Measurements from ENCODE around the gene HCFC1.
A peak's percentile ranks its signal among the peaks of the same experiment; 100 is the strongest.

The HCFC1 gene

DNA sequence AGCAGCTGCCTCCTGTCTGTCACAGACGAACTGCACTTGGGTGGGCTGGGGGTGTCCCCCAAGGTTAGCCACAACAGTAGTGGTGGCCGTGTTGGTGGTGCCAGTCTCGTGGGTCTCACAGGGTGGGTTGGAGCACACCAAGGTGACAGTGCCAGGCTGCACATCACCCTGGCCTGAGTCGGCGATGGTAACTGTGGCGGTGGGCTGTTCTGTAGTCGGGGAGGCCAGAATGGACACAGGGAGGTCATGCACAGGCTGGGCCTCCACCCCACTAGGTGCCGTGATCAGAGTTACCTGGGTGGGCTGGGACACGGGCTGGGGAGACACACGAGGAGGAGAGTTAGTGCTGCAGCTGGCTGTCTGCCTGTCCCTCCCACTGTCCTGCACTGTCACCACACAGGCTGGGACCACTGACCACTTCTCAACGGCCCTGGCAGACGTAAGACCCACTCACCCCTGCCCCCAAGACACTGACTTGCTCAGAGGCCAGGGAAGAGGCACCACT, 16.3 kb downstream of the HCFC1 start:
- H3K9me3 ChIP-seq (ENCODE audit: control insufficient read depth, low read length): no peaks in the 10 kb centered on the region
- no peak overlapping the region for H3K4me3 ChIP-seq (ENCODE audit: extremely low read depth, insufficient read depth, low read length, poor library complexity, severe bottlenecking)
- peaks cover 3% of the 10 kb centered on the region for H3K4me1 ChIP-seq (ENCODE audit: control insufficient read depth, insufficient read depth, low read length, poor library complexity, severe bottlenecking)
- peaks cover 74% of the 10 kb centered on the region for H3K36me3 ChIP-seq (ENCODE audit: control insufficient read depth, insufficient read depth, low read length)
- no peak overlapping the region for H3K27ac ChIP-seq (ENCODE audit: low read depth, low read length, severe bottlenecking)
- WGBS, 2 experiments (ENCODE audit: insufficient coverage in 2 of 2): 94 to 100% methylated on average over 3 to 7 of the region's 12 CpGs

DNA sequence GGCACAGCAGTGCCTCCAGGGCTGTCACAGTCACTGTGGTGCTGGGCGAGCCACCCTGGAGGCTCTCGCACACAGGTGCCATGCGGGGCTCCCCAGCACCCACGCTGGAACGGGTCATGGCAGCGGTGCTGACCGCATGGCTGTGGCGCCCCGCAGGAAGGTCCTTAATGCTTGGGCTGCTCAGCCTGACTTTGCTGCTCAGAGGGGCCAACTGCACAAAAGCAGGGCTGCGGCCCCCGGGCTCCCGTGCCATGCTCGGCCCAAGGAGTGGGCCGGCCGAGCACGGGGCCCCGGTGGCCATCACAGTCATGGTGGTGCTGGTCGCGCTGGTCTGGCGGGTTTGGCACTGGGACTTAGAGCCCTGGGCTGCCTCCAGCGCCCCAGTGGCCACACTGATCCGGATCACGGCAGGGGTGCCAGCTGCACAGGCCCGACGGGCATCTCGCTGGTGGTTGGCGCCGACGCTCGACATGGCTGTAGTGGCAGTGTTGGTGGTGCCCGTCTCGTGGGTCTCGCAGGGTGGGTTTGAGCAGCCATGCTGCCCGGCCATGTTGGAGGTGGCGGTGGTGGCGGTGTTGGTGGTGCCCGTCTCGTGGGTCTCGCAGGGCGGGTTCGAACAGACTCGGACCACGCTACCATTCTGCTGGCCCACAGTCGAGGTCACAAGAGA, 16.9 kb downstream of the HCFC1 start:
- Histone ChIP-seq H3K4me1 (ENCODE audit: control insufficient read depth, insufficient read depth, low read length, poor library complexity, severe bottlenecking) (peaks cover 8% of the 10 kb centered on the region), H3K9me3 (ENCODE audit: control insufficient read depth, low read length) (no peaks in the 10 kb centered on the region), H3K36me3 (ENCODE audit: control insufficient read depth, insufficient read depth, low read length) (peaks cover 74% of the 10 kb centered on the region), H3K27ac (ENCODE audit: low read depth, low read length, severe bottlenecking) (no peak overlapping the region), H3K4me3 (ENCODE audit: extremely low read depth, insufficient read depth, low read length, poor library complexity, severe bottlenecking) (no peak overlapping the region)
- WGBS, 2 experiments (ENCODE audit: insufficient coverage in 2 of 2): 93 to 95% methylated on average over 3 to 31 of the region's 44 CpGs

DNA sequence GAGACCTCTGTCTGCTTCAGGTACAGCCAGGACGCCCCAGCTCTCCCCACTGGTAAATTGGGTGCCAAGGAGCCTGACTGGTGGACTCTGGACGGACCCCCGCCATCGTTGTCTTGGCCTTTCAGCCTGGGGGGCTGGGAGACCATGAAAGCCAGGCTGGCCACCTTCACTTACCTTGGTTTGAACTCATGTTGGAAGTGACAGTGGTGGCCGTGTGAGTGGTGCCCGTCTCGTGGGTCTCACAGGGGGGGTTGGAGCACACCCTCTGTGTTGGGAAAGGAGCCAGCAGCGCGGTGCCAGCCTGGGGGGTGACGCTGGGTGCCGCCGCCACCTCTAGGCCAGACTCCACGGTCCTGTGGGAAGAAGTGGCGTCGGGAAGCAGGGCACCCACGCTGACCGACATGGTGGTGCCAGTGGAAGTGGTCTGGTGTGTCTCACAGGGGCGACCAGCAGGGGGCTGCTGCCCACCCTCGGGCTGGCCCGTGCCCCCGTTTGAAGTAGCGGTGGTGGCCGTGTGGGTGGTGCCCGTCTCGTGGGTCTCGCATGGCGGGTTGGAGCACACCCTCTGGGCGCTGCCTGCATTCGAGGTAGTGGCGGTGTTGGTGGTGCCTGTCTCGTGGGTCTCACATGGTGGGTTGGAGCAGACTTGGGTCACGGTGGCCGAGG, 17.6 kb downstream of the HCFC1 start:
- no peak overlapping the region for H3K4me3 ChIP-seq (ENCODE audit: extremely low read depth, insufficient read depth, low read length, poor library complexity, severe bottlenecking)
- peaks cover 70% of the 10 kb centered on the region for H3K36me3 ChIP-seq (ENCODE audit: control insufficient read depth, insufficient read depth, low read length)
- H3K27ac ChIP-seq (ENCODE audit: low read depth, low read length, severe bottlenecking): no peak overlapping the region
- H3K9me3 ChIP-seq (ENCODE audit: control insufficient read depth, low read length): no peaks in the 10 kb centered on the region
- 90 to 97% methylated on average over 1 to 6 of the region's 33 CpGs for WGBS, 2 experiments (ENCODE audit: insufficient coverage in 2 of 2)
- H3K4me1 ChIP-seq (ENCODE audit: control insufficient read depth, insufficient read depth, low read length, poor library complexity, severe bottlenecking): peaks cover 13% of the 10 kb centered on the region

DNA sequence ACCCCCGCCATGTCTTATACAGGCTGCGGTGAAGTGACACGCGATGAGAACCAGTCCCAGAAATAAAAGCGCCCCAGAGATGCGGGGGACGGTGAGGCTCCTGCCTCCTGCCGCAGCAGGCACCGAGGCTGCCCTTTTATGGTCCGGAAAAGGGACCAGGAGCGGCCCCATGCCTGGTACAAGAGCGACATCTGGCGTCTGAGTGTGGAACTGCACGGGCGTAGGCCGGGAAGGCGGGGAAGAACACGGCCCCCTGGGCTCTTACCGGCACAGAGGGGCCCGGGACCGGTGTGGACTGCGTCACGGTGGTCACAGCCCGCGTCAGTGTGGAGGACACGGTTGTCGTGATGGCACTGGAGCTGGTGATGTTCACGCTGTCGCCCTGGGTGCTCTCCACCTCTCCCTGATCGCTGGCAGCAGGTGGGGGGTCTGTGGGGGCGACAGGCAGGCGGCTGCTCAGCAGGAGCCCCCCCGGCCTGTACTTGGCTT, 18.2 kb downstream of the HCFC1 start:
- Histone ChIP-seq H3K36me3 (ENCODE audit: control insufficient read depth, insufficient read depth, low read length) (peaks cover 64% of the 10 kb centered on the region), H3K4me3 (ENCODE audit: extremely low read depth, insufficient read depth, low read length, poor library complexity, severe bottlenecking) (no peak overlapping the region)
- 31 to 32% methylated on average over 16 of the region's 33 CpGs for WGBS, 2 experiments (ENCODE audit: insufficient coverage in 2 of 2)

DNA sequence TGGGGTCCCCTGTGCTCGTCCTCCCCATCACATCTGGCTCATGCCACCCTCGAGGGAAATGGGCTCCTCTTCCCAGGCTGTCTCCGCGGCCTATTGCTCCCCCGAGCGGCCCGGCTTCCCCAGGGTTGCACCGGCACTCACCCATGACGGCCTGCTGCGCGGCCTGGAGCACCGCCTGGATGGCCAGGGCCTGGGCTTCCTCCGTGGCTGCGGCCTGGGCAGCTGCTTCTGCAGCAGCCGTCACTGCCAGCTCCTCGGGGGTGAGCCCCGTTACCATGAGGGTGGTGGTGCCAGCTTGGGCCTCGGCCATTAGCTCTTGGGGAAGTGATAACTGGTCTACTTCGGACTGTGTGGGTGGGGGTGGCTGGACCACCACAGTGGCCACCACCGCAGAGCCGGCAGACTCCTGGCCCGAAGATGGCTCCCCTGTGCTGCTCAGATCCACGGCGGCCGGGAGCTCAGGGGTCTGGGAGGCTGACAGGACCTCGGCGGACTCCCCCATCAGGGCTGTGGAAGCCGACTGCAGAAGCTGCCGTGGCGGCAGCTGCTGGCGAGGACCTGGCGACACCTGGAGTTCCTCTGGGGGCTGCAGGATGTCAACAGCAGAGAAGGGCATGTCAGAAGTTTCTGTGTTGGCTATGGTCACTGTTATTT, 19.1 kb downstream of the HCFC1 start:
- Histone ChIP-seq H3K27ac (ENCODE audit: low read depth, low read length, severe bottlenecking) (no peak overlapping the region), H3K4me3 (ENCODE audit: extremely low read depth, insufficient read depth, low read length, poor library complexity, severe bottlenecking) (no peak overlapping the region), H3K4me1 (ENCODE audit: control insufficient read depth, insufficient read depth, low read length, poor library complexity, severe bottlenecking) (peaks cover 19% of the 10 kb centered on the region), H3K36me3 (ENCODE audit: control insufficient read depth, insufficient read depth, low read length) (peaks cover 55% of the 10 kb centered on the region), H3K9me3 (ENCODE audit: control insufficient read depth, low read length) (no peaks in the 10 kb centered on the region)
- WGBS, 2 experiments (ENCODE audit: insufficient coverage in 2 of 2): 96% methylated on average over 13 to 15 of the region's 32 CpGs

More for the DNA sequence above, 18.2 kb downstream of the HCFC1 start:
- no peak overlapping the region for H3K27ac ChIP-seq (ENCODE audit: low read depth, low read length, severe bottlenecking)
- no peaks in the 10 kb centered on the region for H3K9me3 ChIP-seq (ENCODE audit: control insufficient read depth, low read length)
- peaks cover 18% of the 10 kb centered on the region for H3K4me1 ChIP-seq (ENCODE audit: control insufficient read depth, insufficient read depth, low read length, poor library complexity, severe bottlenecking)

DNA sequence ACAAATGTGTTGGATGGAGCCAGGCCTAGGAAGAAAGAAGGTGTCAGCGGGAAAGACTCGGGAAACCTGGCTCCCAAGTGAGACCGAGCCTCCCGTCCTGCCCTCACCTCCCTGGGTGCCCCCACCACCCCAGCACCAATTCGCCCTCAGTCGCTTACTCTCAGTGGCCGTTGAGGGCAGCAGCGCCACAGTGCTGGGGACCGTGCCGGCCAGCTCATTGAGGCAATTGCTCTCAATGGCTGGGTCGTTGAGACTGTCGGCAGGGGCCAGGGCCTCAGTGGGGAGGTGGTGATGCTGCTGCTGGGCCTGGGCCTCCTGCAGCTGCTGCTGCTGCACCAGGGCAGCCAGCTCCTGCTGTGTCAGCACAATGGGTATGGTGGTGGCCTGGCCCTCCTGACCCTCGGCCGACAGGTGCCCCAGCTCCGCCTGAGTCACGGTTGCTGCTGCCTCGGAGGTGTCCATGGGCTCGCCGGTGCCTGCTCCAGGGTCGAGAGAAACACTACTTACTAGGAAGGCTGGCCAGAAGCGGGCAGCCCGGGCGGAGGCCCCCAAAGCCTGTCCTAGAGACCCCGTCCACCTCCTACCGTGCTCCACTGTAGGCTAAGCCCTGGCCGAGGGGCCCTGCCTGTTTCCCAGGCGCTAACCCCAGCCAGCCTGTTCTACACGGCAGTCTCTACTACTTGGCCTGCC, 19.8 kb downstream of the HCFC1 start:
- Histone ChIP-seq H3K27ac (ENCODE audit: low read depth, low read length, severe bottlenecking) (no peak overlapping the region), H3K4me3 (ENCODE audit: extremely low read depth, insufficient read depth, low read length, poor library complexity, severe bottlenecking) (no peak overlapping the region), H3K4me1 (ENCODE audit: control insufficient read depth, insufficient read depth, low read length, poor library complexity, severe bottlenecking) (peaks cover 19% of the 10 kb centered on the region), H3K36me3 (ENCODE audit: control insufficient read depth, insufficient read depth, low read length) (peaks cover 50% of the 10 kb centered on the region), H3K9me3 (ENCODE audit: control insufficient read depth, low read length) (no peaks in the 10 kb centered on the region)
- WGBS, 2 experiments (ENCODE audit: insufficient coverage in 2 of 2): 97 to 98% methylated on average over 8 to 11 of the region's 28 CpGs

DNA sequence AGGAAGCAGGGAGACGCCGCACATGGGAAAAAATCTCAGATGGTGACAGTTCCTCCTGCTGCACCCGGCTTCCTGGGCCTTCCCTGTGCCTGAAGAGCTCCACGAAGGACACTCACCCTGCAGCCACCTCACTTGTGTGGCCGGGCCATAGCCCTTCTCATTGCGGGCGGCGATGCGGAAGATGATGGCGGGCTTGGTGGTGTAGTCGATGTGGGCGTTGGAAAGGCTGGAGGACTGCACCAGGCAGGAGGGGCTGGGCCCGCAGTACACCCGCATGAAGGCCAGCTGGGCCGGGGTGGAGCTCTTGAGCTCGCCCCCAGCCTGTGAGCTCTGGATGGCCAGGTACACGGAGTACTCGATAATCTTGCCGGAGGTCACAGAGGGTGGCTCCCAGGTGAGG, 21.5 kb downstream of the HCFC1 start:
- Histone ChIP-seq H3K4me1 (ENCODE audit: control insufficient read depth, insufficient read depth, low read length, poor library complexity, severe bottlenecking) (peaks cover 19% of the 10 kb centered on the region), H3K9me3 (ENCODE audit: control insufficient read depth, low read length) (no peaks in the 10 kb centered on the region), H3K36me3 (ENCODE audit: control insufficient read depth, insufficient read depth, low read length) (peaks cover 42% of the 10 kb centered on the region), H3K4me3 (ENCODE audit: extremely low read depth, insufficient read depth, low read length, poor library complexity, severe bottlenecking) (no peak overlapping the region), H3K27ac (ENCODE audit: low read depth, low read length, severe bottlenecking) (no peak overlapping the region)
- WGBS, 2 experiments (ENCODE audit: insufficient coverage in 2 of 2): 89 to 91% methylated on average over 9 to 15 of the region's 19 CpGs

DNA sequence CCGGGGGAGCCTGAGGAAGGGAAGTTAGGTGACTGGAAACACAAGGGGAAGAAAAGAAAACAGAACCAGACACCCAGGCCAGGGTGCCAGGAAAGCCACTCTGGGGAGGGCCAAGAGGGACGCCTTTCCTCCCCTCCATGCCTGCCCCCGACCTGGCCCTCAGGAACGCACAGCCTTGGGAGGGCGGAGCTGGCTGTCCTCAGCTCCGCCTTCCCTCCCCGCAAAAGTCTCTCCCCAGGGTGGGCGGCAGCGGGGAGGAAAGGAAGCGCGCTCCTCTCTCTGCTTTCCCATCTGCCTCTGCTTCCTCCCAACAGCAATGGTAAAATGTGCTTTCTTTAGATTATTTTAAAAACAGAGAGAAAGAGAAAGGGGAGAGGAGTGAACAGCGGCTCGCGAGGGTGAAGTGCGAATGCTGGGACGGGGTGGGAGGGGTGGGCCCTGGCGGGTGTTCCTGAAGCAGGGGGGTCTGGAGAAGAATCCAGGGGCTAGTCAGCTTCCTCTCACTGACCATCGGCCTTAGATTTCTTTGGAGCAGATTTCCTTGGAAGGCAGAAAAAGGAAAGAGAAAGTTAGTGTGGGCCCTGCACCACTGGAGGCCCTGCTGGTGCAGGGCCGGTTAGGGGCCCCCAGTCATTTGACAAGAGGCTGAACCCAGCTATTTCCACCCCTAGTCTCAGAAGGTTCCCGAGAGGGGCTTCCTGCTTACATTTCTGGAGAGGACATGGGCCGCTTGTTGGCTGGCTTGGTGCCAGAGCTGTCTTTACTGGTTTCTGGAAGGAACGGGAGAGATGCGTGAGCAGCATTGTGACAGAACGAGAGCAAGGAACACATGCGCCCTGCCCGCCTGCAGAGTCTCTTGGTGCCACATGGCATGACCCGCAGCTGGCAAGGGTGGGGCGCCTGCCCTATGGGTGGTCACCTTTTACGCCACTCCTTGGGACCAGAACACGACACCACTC, 22.5 kb downstream of the HCFC1 start:
- H3K4me3 ChIP-seq (ENCODE audit: extremely low read depth, insufficient read depth, low read length, poor library complexity, severe bottlenecking): no peak overlapping the region
- H3K27ac ChIP-seq (ENCODE audit: low read depth, low read length, severe bottlenecking): peak overlapping the region; percentile 80

DNA sequence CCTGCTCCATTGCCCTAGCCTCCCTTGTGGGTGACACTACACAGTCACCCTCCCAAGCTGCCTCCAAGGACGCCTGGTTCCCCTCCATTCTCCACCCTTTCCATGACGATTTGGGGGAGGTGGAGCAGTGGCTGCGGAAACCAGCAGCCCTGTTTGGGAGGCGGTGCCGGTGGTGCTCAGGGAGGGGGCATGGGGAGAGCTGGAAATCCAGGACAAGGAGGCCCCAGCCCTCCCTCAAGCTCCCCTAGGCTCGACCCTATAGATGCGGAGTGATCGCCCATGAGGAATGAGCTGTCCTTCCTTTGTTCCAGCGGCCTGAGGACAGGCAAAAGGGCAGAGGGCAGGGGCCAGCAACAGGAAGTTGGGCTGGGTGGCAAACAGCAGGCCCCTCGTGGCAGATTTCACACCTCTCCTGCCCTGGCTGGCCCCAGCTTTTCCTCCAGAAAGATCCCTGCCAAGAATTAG, 23.6 kb downstream of the HCFC1 start:
- Histone ChIP-seq H3K36me3 (ENCODE audit: control insufficient read depth, insufficient read depth, low read length) (peaks cover 36% of the 10 kb centered on the region), H3K9me3 (ENCODE audit: control insufficient read depth, low read length) (no peaks in the 10 kb centered on the region), H3K27ac (ENCODE audit: low read depth, low read length, severe bottlenecking) (peak overlapping the region; percentile 80), H3K4me3 (ENCODE audit: extremely low read depth, insufficient read depth, low read length, poor library complexity, severe bottlenecking) (no peak overlapping the region), H3K4me1 (ENCODE audit: control insufficient read depth, insufficient read depth, low read length, poor library complexity, severe bottlenecking) (peaks cover 19% of the 10 kb centered on the region)
- 43% methylated on average over 4 of the region's 10 CpGs; no CpG with 5 or more reads in 1 of the 2 experiments for WGBS, 2 experiments (ENCODE audit: insufficient coverage in 2 of 2)

More for the DNA sequence above, 22.5 kb downstream of the HCFC1 start:
- Histone ChIP-seq H3K9me3 (ENCODE audit: control insufficient read depth, low read length) (no peaks in the 10 kb centered on the region), H3K36me3 (ENCODE audit: control insufficient read depth, insufficient read depth, low read length) (peaks cover 42% of the 10 kb centered on the region), H3K4me1 (ENCODE audit: control insufficient read depth, insufficient read depth, low read length, poor library complexity, severe bottlenecking) (peaks cover 19% of the 10 kb centered on the region)
- WGBS, 2 experiments (ENCODE audit: insufficient coverage in 2 of 2): 79 to 96% methylated on average over 5 to 15 of the region's 30 CpGs
